ENCODE data around the gene E2F1. TPM values are rescaled to one million over a fixed set of nuclear protein-coding genes. Genes with fewer than 3 reads are reported as not detected.

Gene E2F1
- total and polyA plus RNA-seq, 2 of the 4 experiments (the other 2 are of a cell fraction), result 10.9 to 14.0 TPM

DNA sequence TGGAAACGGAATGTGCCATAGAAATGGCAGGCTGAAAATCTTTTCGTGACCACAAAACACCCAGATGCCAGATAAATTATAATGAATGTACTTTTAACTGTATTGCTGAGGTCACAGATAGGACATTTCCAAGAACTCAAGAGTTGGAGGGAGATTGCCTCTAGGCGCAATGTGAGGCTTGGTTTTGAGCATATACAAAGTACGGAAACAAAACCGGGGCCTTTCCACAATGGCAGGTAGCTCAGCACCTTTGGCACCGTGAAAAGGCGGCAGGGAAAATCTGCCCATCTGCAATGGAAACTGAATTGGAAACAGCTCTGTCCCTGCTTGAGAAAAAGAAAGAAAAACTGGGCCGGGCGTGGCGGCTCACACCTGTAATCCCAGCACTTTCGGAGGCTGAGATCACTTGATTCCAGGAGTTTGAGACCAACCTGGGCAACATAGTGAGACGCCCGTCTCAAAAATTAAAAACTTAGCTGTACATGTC is 34.6 kb downstream of the E2F1 start:
- Histone ChIP-seq H3K4me3 (ENCODE audit: insufficient read depth, low read depth, low read length) (no peak overlapping the region), H2BK15ac (ENCODE audit: low read depth, low read length) (no peak overlapping the region), H2BK5ac (ENCODE audit: low read depth, low read length, poor library complexity, severe bottlenecking) (no peak overlapping the region), H3K9me1 (ENCODE audit: insufficient read depth, low read length) (peaks cover 14% of the 10 kb centered on the region; the same call in 1 of the 2 replicates), H2AK5ac (ENCODE audit: low read depth, low read length) (no peak overlapping the region), H4K91ac (ENCODE audit: insufficient read depth, low read depth, low read length) (no peak overlapping the region), H3K9me3 (ENCODE audit: control insufficient read depth, insufficient read depth, low read length) (no peaks in the 10 kb centered on the region), H4K5ac (ENCODE audit: low read depth, low read length) (no peak overlapping the region), H3K36me3 (ENCODE audit: control insufficient read depth, insufficient read depth, low read length) (0 out of 2 replicates have a peak, but pooled peaks cover 5% of the 10 kb centered on the region), H4K20me1 (ENCODE audit: insufficient read depth, low read length) (peaks cover 9% of the 10 kb centered on the region; the same call in 1 of the 2 replicates), H3K4me2 (ENCODE audit: low read depth, low read length) (no peak overlapping the region), H3K27me3 (ENCODE audit: control insufficient read depth, insufficient read depth, low read length) (no peaks in the 10 kb centered on the region), H3K56ac (ENCODE audit: extremely low read depth, insufficient read depth, low read length) (no peak overlapping the region), H3K27ac (ENCODE audit: insufficient read depth, low read length) (no peak overlapping the region), H3K79me1 (ENCODE audit: low read depth in 1 of 2, low read length in 2 of 2) (no peaks in the 10 kb centered on the region), H3K4me1 (ENCODE audit: control insufficient read depth, insufficient read depth, low read length) (peaks cover 3% of the 10 kb centered on the region; the same call in 1 of the 2 replicates), H2BK20ac (ENCODE audit: low read depth, low read length) (no peak overlapping the region), H4K8ac (ENCODE audit: low read depth in 2 of 2, low read length in 2 of 2) (no peak overlapping the region), H3K4ac (ENCODE audit: low read depth, low read length) (no peak overlapping the region), H3K14ac (replicated peaks; ENCODE audit: low read depth, low read length) (no peak overlapping the region), H3K23ac (ENCODE audit: low read depth, low read length) (no peak overlapping the region), H3K9ac (ENCODE audit: low read depth, low read length) (no peak overlapping the region), H3K18ac (ENCODE audit: low read depth, low read length) (no peak overlapping the region), H2AK9ac (replicated peaks; ENCODE audit: low read depth, low read length, poor library complexity) (no peak overlapping the region), H2AFZ (replicated peaks; ENCODE audit: low read length, poor library complexity) (no peak overlapping the region), H2BK120ac (ENCODE audit: low read depth, low read length) (no peak overlapping the region)
- no peak for DNase-seq
- CTCF ChIA-PET, result interaction anchor here (0.6 kb wide), 1 partner anchor 198 kb away, joined by 4 read pairs; no protein-coding TSS in a partner anchor
- WGBS, 2 experiments (ENCODE audit: extremely low coverage in 2 of 2, insufficient read length in 1 of 2), result 92% methylated on average over 9 of the region's 13 CpGs; no CpG with 5 or more reads in 1 of the 2 experiments
- BruUV-seq (replicated peaks), result no TSS peak
- TF ChIP-seq MAFK (IDR thresholded peaks at IDR 0.05; ENCODE audit: low read depth, low read length) (no peak), FOS (IDR thresholded peaks at IDR 0.05; ENCODE audit: low read depth, low read length) (no peak)
- TF ChIP-seq, protein P1, sequence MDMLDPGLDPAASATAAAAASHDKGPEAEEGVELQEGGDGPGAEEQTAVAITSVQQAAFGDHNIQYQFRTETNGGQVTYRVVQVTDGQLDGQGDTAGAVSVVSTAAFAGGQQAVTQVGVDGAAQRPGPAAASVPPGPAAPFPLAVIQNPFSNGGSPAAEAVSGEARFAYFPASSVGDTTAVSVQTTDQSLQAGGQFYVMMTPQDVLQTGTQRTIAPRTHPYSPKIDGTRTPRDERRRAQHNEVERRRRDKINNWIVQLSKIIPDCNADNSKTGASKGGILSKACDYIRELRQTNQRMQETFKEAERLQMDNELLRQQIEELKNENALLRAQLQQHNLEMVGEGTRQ (IDR thresholded peaks at IDR 0.05; ENCODE audit: low read depth, low read length), result no peak
- dilution Hi-C loops (cut with HindIII; ENCODE audit: low sequenced_read_pairs, unreplicated experiment) (no loop called here), in situ Hi-C loops (cut with MboI; ENCODE audit: low sequenced_read_pairs) (loop anchor here (5.0 kb wide), 1 partner anchor 199 kb away; no protein-coding TSS in a partner anchor), intact Hi-C loops (cut with micrococcal nuclease) (no loop called here)
- ATAC-seq (ENCODE audit: low read depth), result no peak
- POLR2A ChIA-PET (ENCODE audit: unreplicated experiment), result no interaction called here
